ENCODE results near the gene NOX3. TPM values are rescaled to one million over a fixed set of nuclear protein-coding genes. Genes with fewer than 3 reads are reported as not detected.

The NOX3 gene
- total and polyA plus RNA-seq, 5 experiments from 2014 or later = not detected

Other genes starting within 250 kb of the NOX3 start
- gene CLDN20, start 191.8 kb downstream of the NOX3 start, total RNA-seq = not detected
- gene CLDN20, start 191.8 kb downstream of the NOX3 start, polyA plus RNA-seq = not detected
- gene TFB1M, start 141.4 kb downstream of the NOX3 start, total RNA-seq = 10 to 100 TPM; 32.5 to 34.7 TPM
- gene TFB1M, start 141.4 kb downstream of the NOX3 start, polyA plus RNA-seq = 10 to 100 TPM; 12.8 to 17.8 (median 13.0) TPM

Data from naive thymus-derived CD8-positive, alpha-beta T cell (primary cell).